Measurements from ENCODE around the gene MBNL3.
"Not testable (repeated sequence)": the region's sequence is repeated elsewhere in the genome, so short reads cannot be mapped to it uniquely, and the experiment has no call there.

MBNL3 gene

GRCh38 chrX:132474544-132475248, 14.1 kb downstream of the MBNL3 start:
- no peak for DNase-seq

- DNase-seq, result no peak
These were observed 16.4 kb downstream of the MBNL3 start for GRCh38 chrX:132472397-132472796.

- no peak for DNase-seq
These were observed 18.0 kb downstream of the MBNL3 start for GRCh38 chrX:132470831-132471230.

GRCh38 chrX:132470179-132470578, 18.7 kb downstream of the MBNL3 start:
- DNase-seq, result no peak

- DNase-seq, result no peak
These were observed 20.4 kb downstream of the MBNL3 start for GRCh38 chrX:132468454-132468853.

GRCh38 chrX:132467989-132468388, 20.8 kb downstream of the MBNL3 start:
- no peak for DNase-seq

GRCh38 chrX:132467026-132467425, 21.8 kb downstream of the MBNL3 start:
- DNase-seq, result peak; percentile 49

GRCh38 chrX:132463411-132463810, 25.4 kb downstream of the MBNL3 start:
- DNase-seq, result no peak

- DNase-seq, result no peak
These were observed 27.0 kb downstream of the MBNL3 start for GRCh38 chrX:132461886-132462285.

GRCh38 chrX:132452911-132453550, 35.8 kb downstream of the MBNL3 start:
- no peak for DNase-seq

GRCh38 chrX:132445909-132446308, 42.9 kb downstream of the MBNL3 start:
- not testable (repeated sequence) for DNase-seq

- no peak for DNase-seq
These were observed 43.9 kb downstream of the MBNL3 start for GRCh38 chrX:132444936-132445335.

- DNase-seq, result no peak
These were observed 45.4 kb downstream of the MBNL3 start for GRCh38 chrX:132443196-132444135.

GRCh38 chrX:132442691-132443090, 46.1 kb downstream of the MBNL3 start:
- peak; percentile 13 for DNase-seq

GRCh38 chrX:132435222-132435621, 53.6 kb downstream of the MBNL3 start:
- DNase-seq, result no peak

GRCh38 chrX:132433551-132433950, 55.3 kb downstream of the MBNL3 start:
- DNase-seq, result no peak

- peak; percentile 1 for DNase-seq
These were observed 55.8 kb downstream of the MBNL3 start for GRCh38 chrX:132433001-132433400.

- no peak for DNase-seq
These were observed 59.9 kb downstream of the MBNL3 start for GRCh38 chrX:132428896-132429295.

- peak; percentile 66 for DNase-seq
These were observed 62.0 kb downstream of the MBNL3 start for GRCh38 chrX:132426695-132427281.

- no peak for DNase-seq
These were observed 63.0 kb downstream of the MBNL3 start for GRCh38 chrX:132425744-132426318.

- no peak for DNase-seq
These were observed 65.5 kb downstream of the MBNL3 start for GRCh38 chrX:132423323-132423722.

GRCh38 chrX:132415012-132415411, 73.8 kb downstream of the MBNL3 start:
- DNase-seq, result no peak
